NCI-H748 (cell line): ENCODE results near the gene SPIRE2.
A peak's percentile ranks its signal among the peaks of the same experiment; 100 is the strongest.
"Not testable (repeated sequence)": the region's sequence is repeated elsewhere in the genome, so short reads cannot be mapped to it uniquely, and the experiment has no call there.

ENCODE experiments used
- DNase-seq: peaks from one replicate; lab custom pipeline; 2025; ENCODE audit not compliant: unreplicated experiment; lab: John Stamatoyannopoulos, UW

The SPIRE2 gene

DNA sequence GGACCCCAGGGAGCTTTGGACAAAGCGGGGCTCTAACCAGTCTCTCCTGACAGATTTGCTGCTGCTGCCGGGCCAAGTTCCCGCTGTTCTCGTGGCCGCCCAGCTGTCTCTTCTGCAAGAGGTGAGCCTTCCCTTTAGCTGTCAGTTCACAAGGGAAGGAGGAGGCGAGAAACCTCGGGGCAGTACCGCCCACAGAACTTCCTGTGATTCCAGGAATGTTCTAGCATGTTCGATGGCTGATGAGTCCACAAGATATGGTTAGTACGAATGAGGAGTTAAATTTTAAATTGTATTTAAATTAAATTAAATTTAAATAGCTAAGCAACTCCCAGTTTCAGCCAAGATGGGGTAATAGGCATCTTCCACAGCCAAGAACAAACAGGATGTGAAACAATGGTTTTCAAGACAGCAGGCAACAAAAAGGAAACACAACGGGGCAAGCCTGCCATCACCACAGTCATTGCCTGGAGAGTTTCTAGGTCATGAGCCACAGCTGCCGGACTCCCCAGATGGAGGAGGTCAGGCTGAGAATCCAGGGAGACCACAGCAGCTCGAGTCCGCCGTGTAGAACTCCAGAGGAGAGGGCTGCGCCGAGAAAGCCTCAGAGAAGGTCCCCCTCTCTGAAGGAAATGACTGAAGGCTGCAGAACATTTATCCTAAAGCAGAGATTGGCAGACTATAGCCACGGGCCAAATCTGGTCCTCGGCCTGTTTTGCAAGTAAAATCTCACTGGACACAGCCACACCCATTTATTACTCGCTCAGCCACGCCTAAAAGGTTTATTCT lies 35.7 kb downstream of the SPIRE2 start:
- DNase-seq, result no peak

DNA sequence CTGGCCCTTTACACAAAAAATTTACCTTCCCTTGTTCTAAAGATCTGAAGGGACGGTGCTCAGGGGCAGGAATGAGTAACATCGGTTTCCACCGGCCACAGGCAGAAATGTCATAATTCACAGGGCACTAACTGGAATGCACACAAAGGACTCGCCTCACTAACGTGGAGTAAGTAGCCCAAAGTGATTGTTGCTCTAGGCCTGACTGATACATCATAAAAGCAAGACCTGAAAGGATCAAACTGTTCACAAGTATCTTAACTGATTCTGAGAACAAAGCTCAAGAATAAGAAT lies 36.2 kb downstream of the SPIRE2 start:
- DNase-seq, result no peak

DNA sequence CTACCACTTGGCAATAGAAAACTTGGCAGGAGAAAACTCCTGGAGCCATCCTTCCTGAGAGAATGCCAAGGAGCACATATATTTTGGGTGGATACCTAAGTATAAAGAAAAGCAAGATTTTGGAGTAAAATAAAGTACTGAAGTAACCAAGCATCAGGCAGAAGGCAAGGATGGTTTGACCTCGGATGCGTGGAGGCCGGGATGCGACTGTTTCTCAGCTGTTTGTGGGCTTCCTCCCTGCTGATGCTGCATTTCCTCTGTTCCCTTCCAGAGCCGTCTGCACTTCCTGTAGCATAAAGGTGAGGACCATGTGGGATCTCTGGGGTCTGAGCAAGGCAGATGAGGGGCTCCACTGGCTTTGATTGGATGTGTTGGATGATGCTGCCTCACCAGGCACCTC lies 39.6 kb downstream of the SPIRE2 start:
- no peak for DNase-seq

- DNase-seq, result no peak
Observed at GRCh38 chr16:89869911-89870310, 41.6 kb downstream of the SPIRE2 start.

GRCh38 chr16:89870440-89870839 lies 42.2 kb downstream of the SPIRE2 start:
- no peak for DNase-seq

- no peak for DNase-seq
Observed at GRCh38 chr16:89871895-89872294, 43.6 kb downstream of the SPIRE2 start.

DNA sequence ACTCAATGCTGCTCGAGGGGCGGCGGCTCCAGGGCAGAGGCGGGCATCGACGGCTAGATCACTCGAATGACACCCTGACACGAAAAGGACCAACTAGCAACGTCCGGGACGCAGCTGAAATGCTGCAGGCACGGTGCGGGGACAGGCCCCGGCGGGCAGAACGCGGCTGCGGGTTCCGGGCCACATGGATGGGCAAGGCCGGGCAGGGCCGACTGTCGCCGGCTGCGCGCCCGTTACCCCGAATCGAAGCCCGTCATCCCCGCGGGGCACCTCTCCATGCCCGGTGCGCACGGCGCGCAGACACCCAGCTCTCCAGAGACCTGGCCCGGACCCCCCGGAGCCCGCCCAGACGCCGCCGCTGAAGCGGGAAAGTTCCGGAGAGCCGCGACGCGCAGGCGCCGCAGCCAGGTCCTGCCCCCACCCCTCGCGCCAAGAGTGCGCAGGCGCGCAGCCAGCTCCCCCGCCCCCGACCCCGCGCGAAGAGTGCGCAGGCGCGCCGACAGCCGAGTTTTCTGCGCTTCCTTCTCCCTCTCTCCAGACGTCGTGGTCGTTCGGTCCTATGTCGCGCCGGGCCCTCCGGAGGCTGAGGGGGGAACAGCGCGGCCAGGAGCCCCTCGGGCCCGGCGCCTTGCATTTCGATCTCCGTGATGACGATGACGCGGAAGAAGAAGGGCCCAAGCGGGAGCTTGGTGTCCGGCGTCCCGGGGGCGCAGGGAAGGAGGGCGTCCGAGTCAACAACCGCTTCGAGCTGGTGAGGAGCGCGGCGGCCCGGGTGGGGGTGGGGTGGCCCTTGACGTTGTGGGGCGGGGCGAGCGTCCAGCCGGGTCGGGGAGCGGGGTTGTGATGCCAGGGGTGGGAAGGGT lies 45.1 kb downstream of the SPIRE2 start, which contains the start of gene TCF25:
Gene TCF25 (plus strand): TSS at position 484 of the 863 bp plus-strand sequence. CDS start 76 bp downstream, at position 560.
- DNase-seq, result peak; percentile 71

DNA sequence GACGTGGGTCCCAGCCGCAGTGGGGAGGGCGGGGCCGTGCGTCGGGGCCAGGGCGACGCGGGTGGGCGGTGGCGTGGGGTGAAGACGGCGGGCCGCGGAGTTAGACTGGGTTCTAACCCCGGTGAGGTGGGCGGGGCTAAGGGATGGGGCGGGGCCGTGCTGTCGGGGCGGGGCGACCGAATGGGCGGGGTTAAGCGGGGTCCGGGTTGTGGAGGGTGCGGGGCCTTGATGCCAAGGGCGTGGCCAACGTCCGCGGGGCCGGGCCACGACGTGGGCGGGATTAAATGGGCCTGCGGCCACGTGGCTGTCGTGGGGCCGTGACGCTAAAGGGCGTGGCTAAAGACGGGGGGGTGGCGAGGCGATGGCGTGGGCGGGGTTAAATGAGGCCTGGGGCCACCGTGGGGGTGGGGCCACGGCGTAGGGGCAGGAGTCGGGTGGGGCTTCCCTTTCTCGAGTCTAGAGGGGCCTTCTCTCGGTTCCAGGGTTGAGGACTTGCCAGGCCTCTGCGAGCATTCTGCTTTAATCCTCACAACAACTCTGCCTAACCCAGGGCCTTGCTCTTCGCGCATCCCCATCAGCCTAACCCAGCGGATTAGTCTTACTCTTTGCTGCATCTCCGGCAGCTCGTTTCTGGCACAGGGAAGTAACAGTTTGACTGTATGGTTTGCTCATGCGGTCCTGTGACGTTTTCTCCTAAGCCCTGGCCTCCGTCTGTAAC lies 45.9 kb downstream of the SPIRE2 start:
- DNase-seq, result peak; percentile 88

DNA sequence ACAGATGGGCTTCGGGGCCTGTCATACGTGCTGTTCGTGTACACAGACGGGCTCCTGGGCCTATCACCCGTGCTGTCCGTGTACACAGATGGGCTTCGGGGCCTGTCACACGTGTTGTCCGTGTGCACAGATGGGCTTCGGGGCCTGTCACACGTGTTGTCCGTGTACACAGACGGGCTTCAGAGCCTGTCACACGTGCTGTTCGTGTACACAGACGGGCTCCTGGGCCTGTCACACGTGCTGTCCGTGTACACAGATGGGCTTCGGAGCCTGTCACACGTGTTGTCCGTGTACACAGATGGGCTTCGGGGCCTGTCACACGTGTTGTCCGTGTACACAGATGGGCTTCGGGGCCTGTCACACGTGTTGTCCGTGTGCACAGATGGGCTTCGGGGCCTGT lies 50.8 kb downstream of the SPIRE2 start:
- not testable (repeated sequence) for DNase-seq

DNA sequence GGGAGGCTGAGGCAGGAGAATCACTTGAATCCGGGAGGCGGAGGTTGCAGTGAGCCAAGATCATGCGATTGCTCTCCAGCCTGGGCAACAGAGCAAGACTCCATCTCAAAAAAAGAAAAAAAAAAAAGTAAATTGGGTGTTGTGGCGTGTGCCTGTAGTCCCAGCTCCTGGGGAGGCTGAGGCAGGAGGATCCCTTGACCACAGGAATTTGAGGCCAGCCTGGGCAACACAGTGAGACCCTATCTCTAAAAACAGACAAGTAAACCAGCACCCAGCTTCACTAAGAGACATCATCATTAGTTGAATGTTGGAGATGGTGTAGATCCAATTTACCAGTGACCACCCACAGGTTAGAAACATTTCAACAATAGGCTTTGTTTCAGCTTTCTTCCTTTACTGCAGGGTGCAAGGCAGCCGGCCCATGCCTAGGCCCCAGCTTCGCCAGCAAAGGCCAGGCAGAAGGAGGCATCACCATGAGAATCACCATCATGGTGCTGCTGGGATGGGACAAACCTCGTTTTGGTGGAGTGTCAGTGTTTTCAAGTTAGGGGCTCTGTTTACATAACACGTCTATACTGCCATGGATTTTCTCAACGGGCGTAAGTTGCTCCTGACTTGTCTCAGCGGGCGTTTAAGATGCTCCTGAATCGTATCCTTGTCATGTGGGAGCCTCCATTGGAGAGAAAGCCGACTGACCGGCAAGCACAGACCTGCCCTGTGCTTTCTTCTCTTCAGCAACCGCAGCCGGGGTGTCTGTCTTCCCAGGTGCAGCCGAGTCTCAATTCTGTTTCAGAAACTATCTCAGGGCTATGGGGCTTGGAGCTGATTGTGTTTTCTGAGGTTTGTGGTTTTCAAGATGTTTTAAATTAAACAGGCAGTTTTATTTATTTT lies 52.4 kb downstream of the SPIRE2 start:
- DNase-seq, result no peak

DNA sequence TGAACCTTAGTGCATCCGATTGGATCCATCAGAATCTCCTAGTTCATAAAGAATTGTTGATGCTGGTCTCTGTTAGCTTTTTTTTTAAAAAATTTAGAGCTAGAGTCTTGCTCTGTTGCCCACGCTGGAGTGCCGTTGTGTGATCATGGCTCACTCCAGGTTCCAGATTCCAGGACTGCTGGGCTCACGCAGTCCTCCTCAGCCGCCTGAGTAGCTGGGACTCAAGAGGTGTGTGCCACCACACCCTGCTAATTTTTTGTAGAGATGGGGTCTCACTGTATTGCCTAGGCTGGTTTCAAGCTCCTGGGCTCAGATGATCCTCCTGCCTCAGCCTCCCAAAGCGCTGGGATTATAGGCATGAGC lies 53.1 kb downstream of the SPIRE2 start:
- DNase-seq, result no peak

- DNase-seq, result no peak
Observed at GRCh38 chr16:89883346-89884040, 55.2 kb downstream of the SPIRE2 start.

DNA sequence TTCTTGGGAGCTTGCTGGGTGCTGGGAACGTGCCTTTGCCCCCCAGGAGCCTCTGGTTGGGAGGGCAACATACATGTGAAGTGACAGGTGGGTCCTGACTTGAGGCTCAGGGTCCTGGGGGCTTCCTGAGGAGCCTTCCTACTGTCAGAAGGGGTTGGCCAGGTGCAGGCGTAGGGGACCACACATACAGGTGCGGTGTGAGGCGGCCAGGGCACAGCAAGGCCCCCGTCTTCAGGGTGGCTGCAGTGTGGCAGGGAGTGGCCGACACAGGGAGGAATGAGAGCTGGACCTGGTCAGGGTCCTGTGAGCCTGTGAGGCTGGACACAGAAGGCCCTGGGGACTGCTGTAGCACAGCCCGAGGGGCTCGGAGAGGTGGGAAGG lies 55.8 kb downstream of the SPIRE2 start:
- DNase-seq, result no peak

DNA sequence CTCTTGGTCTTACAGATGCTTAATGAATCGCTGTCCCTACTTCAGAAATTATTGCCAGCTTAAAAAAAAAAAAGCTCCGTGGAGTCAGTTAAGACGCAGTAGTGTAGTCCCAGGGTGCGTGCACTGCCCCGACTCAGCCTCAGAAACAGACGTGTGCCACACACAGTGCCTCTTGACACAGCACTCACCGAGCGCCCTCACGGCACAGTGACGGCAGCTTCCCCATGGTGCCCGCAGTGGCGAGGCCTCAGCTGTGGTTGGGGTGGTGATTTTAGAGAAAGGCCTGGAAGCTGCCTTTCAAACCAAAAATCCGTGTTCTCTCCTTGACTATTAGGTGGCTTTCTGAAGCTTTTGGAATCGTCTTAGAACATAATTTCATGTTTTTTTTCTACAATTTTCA lies 59.0 kb downstream of the SPIRE2 start:
- no peak for DNase-seq

GRCh38 chr16:89890200-89890599 lies 61.9 kb downstream of the SPIRE2 start:
- no peak for DNase-seq

DNA sequence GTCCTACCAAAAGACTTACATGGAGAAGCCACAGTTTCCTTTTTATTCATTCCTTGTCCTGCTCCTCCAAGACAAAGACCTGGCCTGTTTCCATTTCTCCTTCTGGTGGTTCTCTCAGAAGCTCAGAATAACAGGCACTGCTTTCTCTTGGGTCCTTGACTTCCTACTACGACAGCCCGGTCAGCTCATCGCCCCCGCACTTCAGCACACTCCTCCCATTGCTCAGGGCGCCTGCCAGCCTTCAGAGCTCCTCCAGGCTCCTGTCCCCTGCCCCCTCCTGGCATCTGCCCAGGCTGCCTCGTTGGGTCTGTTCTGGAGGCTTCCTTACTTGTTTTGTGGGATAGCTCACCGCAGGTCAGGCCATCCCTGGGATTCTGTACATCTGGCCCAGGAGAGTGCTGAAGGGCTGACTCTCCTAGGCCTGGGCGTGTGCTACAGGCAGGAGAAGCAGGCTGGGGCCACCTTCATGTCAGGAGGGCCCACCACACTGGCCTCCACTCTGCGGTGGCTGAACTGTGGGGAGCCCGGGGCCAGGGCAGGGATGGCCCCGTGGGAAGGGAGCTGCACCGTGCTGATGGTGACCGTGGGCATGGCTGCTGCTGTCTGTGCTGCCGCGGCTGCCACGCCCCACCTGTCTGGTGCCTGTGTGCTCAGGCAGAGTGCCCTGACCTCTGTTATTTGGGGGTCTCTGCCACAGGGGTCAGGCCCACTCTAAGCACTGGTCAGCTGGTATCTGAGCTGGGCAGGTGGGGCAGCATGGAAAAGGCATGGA lies 62.8 kb downstream of the SPIRE2 start:
- no peak for DNase-seq

DNA sequence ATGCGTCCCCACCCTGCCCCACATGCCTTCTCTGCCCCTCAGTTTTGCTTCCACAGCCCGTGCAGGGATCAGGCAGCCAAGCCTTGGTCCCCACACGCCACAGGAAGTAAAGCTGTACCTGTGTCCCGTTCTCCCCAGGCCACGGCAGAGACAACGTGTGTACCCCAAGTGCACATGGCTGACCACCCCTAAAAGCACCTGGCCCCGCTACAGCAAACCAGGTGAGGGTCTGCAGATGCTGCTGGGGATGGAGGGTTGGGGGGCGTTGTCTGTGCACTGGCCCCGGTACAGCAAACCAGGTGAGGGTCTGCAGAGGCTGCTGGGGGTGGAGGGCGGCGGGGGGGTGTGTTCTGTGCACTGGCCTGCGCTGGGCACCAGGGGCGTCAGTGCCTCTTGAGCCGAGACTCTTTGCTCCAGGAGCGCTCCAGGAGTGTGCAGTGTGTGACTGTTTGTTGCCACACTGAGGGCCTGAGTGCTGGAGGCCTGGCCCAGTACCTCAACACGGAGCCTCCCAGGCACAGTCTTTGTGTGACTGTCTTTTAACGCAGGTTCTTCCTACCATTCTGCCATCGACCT lies 63.9 kb downstream of the SPIRE2 start:
- no peak for DNase-seq

GRCh38 chr16:89892635-89893034 lies 64.4 kb downstream of the SPIRE2 start:
- no peak for DNase-seq
